GM08714 (cell line): ENCODE measurements around the gene KRT83.

ENCODE experiments used
- H3K4me3 ChIP-seq: fragments of 200-500 bp; sonication (Bioruptor generic); 2 replicates; pipeline ENCODE4 v1.5.1; 2014; ENCODE audit warnings: mild to moderate bottlenecking, low read length, inconsistent platforms
- ZNF274 ChIP-seq: IDR thresholded peaks from 2 replicates; pipeline ENCODE4 v1.6.1; 2012; ENCODE audit warnings: mild to moderate bottlenecking, low read depth, low read length

KRT83 gene

GRCh38 chr12:52280796-52281560 lies 40.2 kb downstream of the KRT83 start:
- H3K4me3 ChIP-seq, result no peak overlapping the region
- no peak for TF ChIP-seq ZNF274

- no peak for TF ChIP-seq ZNF274
- H3K4me3 ChIP-seq, result no peak overlapping the region
Measured at GRCh38 chr12:52280319-52280795, 40.8 kb downstream of the KRT83 start.

- TF ChIP-seq ZNF274, result no peak
- no peak overlapping the region for H3K4me3 ChIP-seq
Measured at GRCh38 chr12:52279422-52280318, 41.5 kb downstream of the KRT83 start.

GRCh38 chr12:52278575-52279421 lies 42.4 kb downstream of the KRT83 start:
- no peak for TF ChIP-seq ZNF274
- H3K4me3 ChIP-seq, result no peak overlapping the region

GRCh38 chr12:52277486-52278245 lies 43.5 kb downstream of the KRT83 start:
- no peak for TF ChIP-seq ZNF274
- H3K4me3 ChIP-seq, result no peak overlapping the region

- TF ChIP-seq ZNF274, result no peak
- no peak overlapping the region for H3K4me3 ChIP-seq
Measured at GRCh38 chr12:52275686-52276085, 45.5 kb downstream of the KRT83 start.

- TF ChIP-seq ZNF274, result no peak
Measured at GRCh38 chr12:52274521-52275120, 46.6 kb downstream of the KRT83 start, which contains the start of gene KRT86. TSS of gene KRT86 (plus strand) at chr12:52274645. CDS start at chr12:52301917, 27,272 bp downstream.

GRCh38 chr12:52271158-52271557 lies 50.0 kb downstream of the KRT83 start:
- H3K4me3 ChIP-seq, result no peak overlapping the region
- no peak for TF ChIP-seq ZNF274

More at GRCh38 chr12:52274521-52275120, 46.6 kb downstream of the KRT83 start, which contains the start of gene KRT86:
- no peak within 1 kb of the TSS for H3K4me3 ChIP-seq

GRCh38 chr12:52270541-52271070 lies 50.6 kb downstream of the KRT83 start:
- no peak overlapping the region for H3K4me3 ChIP-seq
- TF ChIP-seq ZNF274, result no peak

- no peak for TF ChIP-seq ZNF274
- H3K4me3 ChIP-seq, result no peak overlapping the region
Measured at GRCh38 chr12:52268212-52268611, 53.0 kb downstream of the KRT83 start.

- no peak overlapping the region for H3K4me3 ChIP-seq
- no peak for TF ChIP-seq ZNF274
Measured at GRCh38 chr12:52267699-52268098, 53.5 kb downstream of the KRT83 start.

- no peak for TF ChIP-seq ZNF274
- H3K4me3 ChIP-seq, result no peak overlapping the region
Measured at GRCh38 chr12:52267266-52267665, 53.9 kb downstream of the KRT83 start.
